ENCODE data around the gene LSM6. TPM values are rescaled to one million over a fixed set of nuclear protein-coding genes. Genes with fewer than 3 reads are reported as not detected.

Gene LSM6
- 39.8 TPM for total RNA-seq
- 10 to 100 TPM; 39.4 to 52.3 (median 43.4) TPM for polyA plus RNA-seq (ENCODE audit: insufficient read depth in 1 of 8, insufficient read length in 8 of 8, low replicate concordance in 1 of 8)
- long read RNA-seq, donor 1, transcript LSM6-201 (4 exons, 2,259 nt) = major isoform, 11 of 11 reads
- long read RNA-seq, donor 1, partial matches to known transcripts = 0 of 11 reads
- long read RNA-seq, donor 1, other reads (novel, unspliced or antisense) = 0 of 11 reads
- long read RNA-seq, donor 2, partial matches to known transcripts = 0 of 2 reads
- long read RNA-seq, donor 2, other reads (novel, unspliced or antisense) = 0 of 2 reads
- long read RNA-seq, donor 3, transcript LSM6-201 (4 exons, 2,259 nt) = major isoform, 22 of 22 reads
- long read RNA-seq, donor 3, partial matches to known transcripts = 0 of 22 reads
- long read RNA-seq, donor 3, other reads (novel, unspliced or antisense) = 0 of 22 reads
- long read RNA-seq, donor 4, transcript LSM6-201 (4 exons, 2,259 nt) = major isoform, 11 of 13 reads
- long read RNA-seq, donor 4, partial matches to known transcripts = 0 of 13 reads
- long read RNA-seq, donor 4, other reads (novel, unspliced or antisense) = 0 of 13 reads
- long read RNA-seq, donor 5, transcript LSM6-201 (4 exons, 2,259 nt) = major isoform, 84 of 92 reads
- long read RNA-seq, donor 5, partial matches to known transcripts = 5 of 92 reads
- long read RNA-seq, donor 5, other reads (novel, unspliced or antisense) = 0 of 92 reads
- long read RNA-seq, donor 6, transcript LSM6-201 (4 exons, 2,259 nt) = major isoform, 44 of 47 reads
- long read RNA-seq, donor 6, partial matches to known transcripts = 0 of 47 reads
- long read RNA-seq, donor 6, other reads (novel, unspliced or antisense) = 0 of 47 reads
- long read RNA-seq, donor 7, transcript LSM6-201 (4 exons, 2,259 nt) = major isoform, 42 of 47 reads
- long read RNA-seq, donor 7, partial matches to known transcripts = 0 of 47 reads
- long read RNA-seq, donor 7, other reads (novel, unspliced or antisense) = 0 of 47 reads
- long read RNA-seq, donor 8, transcript LSM6-201 (4 exons, 2,259 nt) = major isoform, 13 of 15 reads
- long read RNA-seq, donor 8, partial matches to known transcripts = 0 of 15 reads
- long read RNA-seq, donor 8, other reads (novel, unspliced or antisense) = 0 of 15 reads
- long read RNA-seq, donor 9, transcript LSM6-201 (4 exons, 2,259 nt) = major isoform, 26 of 27 reads
- long read RNA-seq, donor 9, partial matches to known transcripts = 0 of 27 reads
- long read RNA-seq, donor 9, other reads (novel, unspliced or antisense) = 0 of 27 reads
- long read RNA-seq, donor 10, transcript LSM6-201 (4 exons, 2,259 nt) = major isoform, 30 of 36 reads
- long read RNA-seq, donor 10, partial matches to known transcripts = 0 of 36 reads
- long read RNA-seq, donor 10, other reads (novel, unspliced or antisense) = 0 of 36 reads
- long read RNA-seq, donor 11, transcript LSM6-201 (4 exons, 2,259 nt) = major isoform, 29 of 30 reads
- long read RNA-seq, donor 11, partial matches to known transcripts = 0 of 30 reads
- long read RNA-seq, donor 11, other reads (novel, unspliced or antisense) = 0 of 30 reads

- no peaks in the 10 kb centered on the region for H3K27me3 ChIP-seq (ENCODE audit: control insufficient read depth, insufficient read depth, low read length)
- no peaks in the 10 kb centered on the region for H3K36me3 ChIP-seq (ENCODE audit: control insufficient read depth, insufficient read depth, low read length)
- no peaks in the 10 kb centered on the region for H3K9me3 ChIP-seq (replicated peaks; ENCODE audit: control insufficient read depth, low read depth, low read length)
- under 1% methylated on average over 69 of the region's 75 CpGs for WGBS (ENCODE audit: insufficient coverage)
- DNase-seq = peak; percentile 97
- peak within 1 kb of the TSS; percentile 87 for H3K4me3 ChIP-seq (ENCODE audit: low read length)
- H3K27ac ChIP-seq (ENCODE audit: low read length) = peak within 1 kb of the TSS; percentile 90
- peaks cover 16% of the 10 kb centered on the region for H3K4me1 ChIP-seq (ENCODE audit: control insufficient read depth, insufficient read depth, low read length)
These were observed at the start of gene LSM6 for GRCh38 chr4:146175541-146176453. TSS of gene LSM6 (plus strand) at chr4:146175718. CDS start at chr4:146182922, 7,204 bp downstream.

DNA sequence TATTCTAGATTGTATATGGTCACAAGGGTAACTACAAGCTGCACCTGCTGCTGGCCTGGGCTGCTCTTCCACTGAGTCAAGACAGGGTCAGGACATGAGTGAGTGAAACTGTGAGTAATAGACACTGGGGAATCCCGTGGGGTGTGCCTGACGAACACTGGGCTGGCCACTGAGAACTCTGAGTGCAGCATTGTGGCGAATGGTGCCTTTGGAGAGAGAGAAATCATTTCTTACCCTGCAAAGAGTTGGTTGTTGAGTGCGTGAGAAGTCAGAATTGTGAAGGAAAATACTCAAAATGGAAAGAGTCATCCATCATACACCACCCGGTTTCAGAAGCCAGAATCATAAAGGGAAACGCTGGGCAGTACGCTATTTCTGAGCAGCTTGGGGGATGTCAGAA is 43.1 kb upstream of the LSM6 start:
- Histone ChIP-seq H3K36me3 (ENCODE audit: control insufficient read depth, insufficient read depth, low read length) (no peaks in the 10 kb centered on the region), H3K4me3 (ENCODE audit: low read length) (no peak overlapping the region), H3K27me3 (ENCODE audit: control insufficient read depth, insufficient read depth, low read length) (no peaks in the 10 kb centered on the region), H3K4me1 (ENCODE audit: control insufficient read depth, insufficient read depth, low read length) (peaks cover 2% of the 10 kb centered on the region), H3K27ac (ENCODE audit: low read length) (no peak overlapping the region), H3K9me3 (replicated peaks; ENCODE audit: control insufficient read depth, low read depth, low read length) (no peaks in the 10 kb centered on the region)
- 62% methylated on average over 2 of the region's 7 CpGs for WGBS (ENCODE audit: insufficient coverage)
- no peak for DNase-seq

DNA sequence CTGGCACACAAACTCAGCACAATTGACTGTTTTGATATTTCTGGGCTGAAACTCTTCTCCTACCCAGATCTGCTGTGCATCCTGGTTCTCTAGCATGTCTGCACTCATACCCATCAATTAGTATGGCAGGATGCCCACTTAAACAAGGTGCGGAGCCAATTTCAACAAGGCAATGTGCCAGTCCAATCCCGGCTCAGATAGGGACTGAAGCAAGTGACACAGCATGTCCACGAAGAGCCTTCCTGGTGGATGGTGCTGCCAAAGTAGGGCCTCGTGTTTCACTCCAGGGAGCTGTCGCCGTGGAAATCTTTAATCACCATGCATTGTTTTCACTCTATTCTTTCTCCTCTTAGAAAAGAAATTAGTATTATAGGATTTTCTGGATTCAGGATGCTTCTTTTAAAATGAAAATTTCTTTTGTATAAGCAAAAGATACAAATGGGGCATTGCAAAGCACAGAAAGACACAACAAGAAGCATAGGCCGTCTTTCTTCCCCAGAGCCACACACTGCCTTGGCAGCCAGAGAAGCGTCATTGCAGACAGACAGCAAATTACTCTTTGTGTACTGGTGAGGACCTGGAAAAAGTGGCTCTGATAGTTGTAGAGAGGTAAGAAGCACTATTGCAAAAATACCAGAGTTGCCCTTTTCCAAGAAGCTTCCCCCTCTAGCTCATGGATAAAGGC is 40.6 kb upstream of the LSM6 start:
- Histone ChIP-seq H3K9me3 (replicated peaks; ENCODE audit: control insufficient read depth, low read depth, low read length) (no peaks in the 10 kb centered on the region), H3K27me3 (ENCODE audit: control insufficient read depth, insufficient read depth, low read length) (no peaks in the 10 kb centered on the region), H3K4me3 (ENCODE audit: low read length) (no peak overlapping the region), H3K27ac (ENCODE audit: low read length) (no peak overlapping the region), H3K4me1 (ENCODE audit: control insufficient read depth, insufficient read depth, low read length) (peaks cover 2% of the 10 kb centered on the region), H3K36me3 (ENCODE audit: control insufficient read depth, insufficient read depth, low read length) (no peaks in the 10 kb centered on the region)
- WGBS (ENCODE audit: insufficient coverage) = 36% methylated on average over 3 of the region's 8 CpGs
- DNase-seq = peak; percentile 40

GRCh38 chr4:146135941-146136340 is 39.6 kb upstream of the LSM6 start:
- DNase-seq = no peak
- H3K9me3 ChIP-seq (replicated peaks; ENCODE audit: control insufficient read depth, low read depth, low read length) = no peaks in the 10 kb centered on the region
- WGBS (ENCODE audit: insufficient coverage) = 100% methylated on average over 1 of the region's 2 CpGs
- H3K27ac ChIP-seq (ENCODE audit: low read length) = no peak overlapping the region
- no peak overlapping the region for H3K4me3 ChIP-seq (ENCODE audit: low read length)
- no peaks in the 10 kb centered on the region for H3K36me3 ChIP-seq (ENCODE audit: control insufficient read depth, insufficient read depth, low read length)
- H3K27me3 ChIP-seq (ENCODE audit: control insufficient read depth, insufficient read depth, low read length) = no peaks in the 10 kb centered on the region
- H3K4me1 ChIP-seq (ENCODE audit: control insufficient read depth, insufficient read depth, low read length) = peaks cover 2% of the 10 kb centered on the region

GRCh38 chr4:146142768-146143167 is 32.8 kb upstream of the LSM6 start:
- Histone ChIP-seq H3K4me3 (ENCODE audit: low read length) (no peak overlapping the region), H3K9me3 (replicated peaks; ENCODE audit: control insufficient read depth, low read depth, low read length) (no peaks in the 10 kb centered on the region), H3K36me3 (ENCODE audit: control insufficient read depth, insufficient read depth, low read length) (no peaks in the 10 kb centered on the region), H3K27ac (ENCODE audit: low read length) (no peak overlapping the region), H3K27me3 (ENCODE audit: control insufficient read depth, insufficient read depth, low read length) (no peaks in the 10 kb centered on the region), H3K4me1 (ENCODE audit: control insufficient read depth, insufficient read depth, low read length) (no peaks in the 10 kb centered on the region)
- no peak for DNase-seq

DNA sequence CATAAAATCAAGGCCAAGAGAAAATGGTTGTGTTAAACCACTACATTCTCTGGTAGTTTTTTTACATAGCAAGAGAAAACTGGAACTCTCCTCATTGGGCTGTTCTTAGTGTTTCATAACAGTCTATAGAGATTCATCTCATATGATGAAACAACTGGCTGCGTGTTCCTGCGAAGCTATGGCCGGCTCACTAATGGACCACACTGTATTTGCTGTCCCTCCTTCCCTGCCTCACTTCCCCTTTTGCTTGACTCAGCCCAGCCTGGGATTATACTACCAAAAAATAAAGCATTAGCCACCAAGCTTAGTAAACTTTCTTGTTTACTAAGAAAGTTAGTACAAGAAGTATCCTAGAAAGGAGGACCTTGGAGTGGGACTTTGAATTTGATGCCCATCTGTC is 31.6 kb upstream of the LSM6 start:
- no CpG with 5 or more reads among the region's 3 CpGs for WGBS (ENCODE audit: insufficient coverage)
- no peak overlapping the region for H3K4me3 ChIP-seq (ENCODE audit: low read length)
- no peak overlapping the region for H3K27ac ChIP-seq (ENCODE audit: low read length)
- DNase-seq = no peak
- no peaks in the 10 kb centered on the region for H3K36me3 ChIP-seq (ENCODE audit: control insufficient read depth, insufficient read depth, low read length)
- no peaks in the 10 kb centered on the region for H3K4me1 ChIP-seq (ENCODE audit: control insufficient read depth, insufficient read depth, low read length)
- no peaks in the 10 kb centered on the region for H3K9me3 ChIP-seq (replicated peaks; ENCODE audit: control insufficient read depth, low read depth, low read length)
- no peaks in the 10 kb centered on the region for H3K27me3 ChIP-seq (ENCODE audit: control insufficient read depth, insufficient read depth, low read length)

DNA sequence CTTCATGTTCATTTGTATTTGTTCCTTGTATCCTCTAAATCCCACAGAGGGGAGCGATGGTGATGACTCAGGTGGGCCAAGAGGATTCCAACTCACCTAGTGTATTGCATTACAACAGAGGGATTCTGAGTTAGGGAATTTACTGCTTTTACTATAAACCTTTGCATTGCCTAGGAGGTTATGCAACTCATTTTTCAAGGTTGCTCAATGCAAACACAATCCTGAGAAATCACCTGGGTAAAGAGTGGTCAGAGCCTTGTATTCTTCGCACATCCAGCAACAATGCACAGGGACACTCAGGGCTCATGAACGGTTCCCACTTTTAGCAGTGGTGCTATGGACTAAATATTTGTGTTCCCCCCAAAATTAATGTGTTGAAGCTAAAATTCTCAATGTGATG is 28.6 kb upstream of the LSM6 start:
- Histone ChIP-seq H3K9me3 (replicated peaks; ENCODE audit: control insufficient read depth, low read depth, low read length) (no peaks in the 10 kb centered on the region), H3K27me3 (ENCODE audit: control insufficient read depth, insufficient read depth, low read length) (no peaks in the 10 kb centered on the region), H3K27ac (ENCODE audit: low read length) (no peak overlapping the region), H3K4me1 (ENCODE audit: control insufficient read depth, insufficient read depth, low read length) (no peaks in the 10 kb centered on the region), H3K36me3 (ENCODE audit: control insufficient read depth, insufficient read depth, low read length) (no peaks in the 10 kb centered on the region), H3K4me3 (ENCODE audit: low read length) (no peak overlapping the region)
- no peak for DNase-seq
- WGBS (ENCODE audit: insufficient coverage) = 90% methylated on average over 2 of the region's 3 CpGs

DNA sequence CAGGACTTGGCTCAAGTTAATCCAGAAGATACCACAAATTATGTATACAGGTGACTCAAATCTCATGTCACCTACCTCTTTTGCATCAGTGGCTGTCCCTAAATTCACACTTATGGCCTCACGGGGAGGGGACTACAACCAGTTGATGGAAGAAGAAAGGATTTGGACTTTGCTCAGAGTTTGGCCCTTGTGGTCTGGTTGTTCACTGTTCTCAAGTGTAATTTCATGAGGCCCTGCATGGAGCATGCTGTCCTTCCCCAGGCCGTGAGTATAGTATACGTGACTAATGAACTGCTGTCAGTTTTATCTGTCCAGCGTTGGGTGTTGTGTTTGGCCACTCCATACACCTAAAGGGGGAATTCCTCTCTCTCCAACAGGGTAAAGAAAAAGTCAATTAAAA is 27.5 kb upstream of the LSM6 start:
- Histone ChIP-seq H3K27ac (ENCODE audit: low read length) (no peak overlapping the region), H3K36me3 (ENCODE audit: control insufficient read depth, insufficient read depth, low read length) (no peaks in the 10 kb centered on the region), H3K27me3 (ENCODE audit: control insufficient read depth, insufficient read depth, low read length) (no peaks in the 10 kb centered on the region), H3K4me3 (ENCODE audit: low read length) (no peak overlapping the region), H3K9me3 (replicated peaks; ENCODE audit: control insufficient read depth, low read depth, low read length) (no peaks in the 10 kb centered on the region), H3K4me1 (ENCODE audit: control insufficient read depth, insufficient read depth, low read length) (no peaks in the 10 kb centered on the region)
- DNase-seq = no peak
- no CpG with 5 or more reads among the region's 4 CpGs for WGBS (ENCODE audit: insufficient coverage)
